ACHN (cell line): ENCODE results near the gene SLC47A2.
"Not testable (repeated sequence)": the region's sequence is repeated elsewhere in the genome, so short reads cannot be mapped to it uniquely, and the experiment has no call there.

ENCODE experiments used
- DNase-seq: peaks from one replicate; pipeline ENCODE4 v3.0.0-alpha.2; 2015
- in situ Hi-C: cut with HindIII; loops from 2 replicates; pipeline ENCODE4 v1.10.0; 2017; ENCODE audit warnings: low sequenced_read_pairs, low pct_ligation_motif_present, low pct_unique_long_range_greater_than_20kb

Gene SLC47A2

DNA sequence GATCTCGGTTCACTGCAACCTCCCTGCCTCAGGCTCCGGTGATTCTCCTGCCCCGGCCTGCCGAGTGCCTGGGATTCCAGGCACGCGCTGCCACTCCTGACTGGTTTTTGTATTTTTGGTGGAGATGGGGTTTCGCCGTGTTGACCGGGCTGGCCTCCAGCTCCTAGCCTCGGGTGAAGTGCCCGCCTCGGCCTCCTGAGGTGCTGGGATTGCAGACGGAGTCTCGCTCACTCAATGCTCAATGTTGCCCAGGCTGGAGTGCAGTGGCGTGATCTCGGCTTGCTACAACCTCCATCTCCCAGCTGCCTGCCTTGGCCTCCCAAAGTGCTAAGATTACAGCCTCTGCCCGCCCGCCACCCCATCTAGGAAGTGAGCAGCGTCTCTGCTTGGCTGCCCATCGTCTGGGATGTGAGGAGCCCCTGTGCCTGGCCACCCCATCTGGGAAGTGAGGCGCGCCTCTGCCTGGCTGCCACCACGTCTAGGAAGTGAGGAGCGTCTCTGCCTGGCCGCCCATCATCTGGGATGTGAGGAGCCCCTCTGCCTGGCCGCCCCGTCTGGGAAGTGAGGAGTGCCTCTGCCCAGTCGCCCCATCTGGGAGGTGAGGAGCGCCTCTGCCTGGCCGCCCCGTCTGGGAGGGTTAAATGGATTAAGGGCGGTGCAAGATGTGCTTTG is 31.3 kb downstream of the SLC47A2 start:
- in situ Hi-C loops, DNase-seq: not testable (repeated sequence)

DNA sequence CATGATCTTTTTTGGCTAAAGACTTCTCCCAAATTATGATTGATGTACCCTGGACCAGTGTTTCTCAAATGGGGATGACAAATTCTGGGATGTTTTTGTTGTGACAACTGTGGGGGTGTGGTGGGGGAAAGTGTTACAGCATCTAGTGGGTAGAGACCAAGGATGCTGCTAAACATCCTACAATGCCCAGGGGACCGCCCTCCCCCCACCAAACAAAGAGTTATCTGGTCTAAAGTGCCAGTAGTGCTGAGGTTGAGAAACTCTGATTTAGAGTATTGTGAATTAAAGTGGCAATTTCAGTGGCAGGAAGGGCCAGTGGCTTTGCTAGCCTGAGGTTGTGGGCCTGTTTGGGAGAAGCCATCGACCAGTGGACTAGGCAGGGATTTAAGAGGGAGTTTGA is 33.3 kb downstream of the SLC47A2 start:
- DNase-seq, result no peak
- in situ Hi-C loops, result no loop called here

DNA sequence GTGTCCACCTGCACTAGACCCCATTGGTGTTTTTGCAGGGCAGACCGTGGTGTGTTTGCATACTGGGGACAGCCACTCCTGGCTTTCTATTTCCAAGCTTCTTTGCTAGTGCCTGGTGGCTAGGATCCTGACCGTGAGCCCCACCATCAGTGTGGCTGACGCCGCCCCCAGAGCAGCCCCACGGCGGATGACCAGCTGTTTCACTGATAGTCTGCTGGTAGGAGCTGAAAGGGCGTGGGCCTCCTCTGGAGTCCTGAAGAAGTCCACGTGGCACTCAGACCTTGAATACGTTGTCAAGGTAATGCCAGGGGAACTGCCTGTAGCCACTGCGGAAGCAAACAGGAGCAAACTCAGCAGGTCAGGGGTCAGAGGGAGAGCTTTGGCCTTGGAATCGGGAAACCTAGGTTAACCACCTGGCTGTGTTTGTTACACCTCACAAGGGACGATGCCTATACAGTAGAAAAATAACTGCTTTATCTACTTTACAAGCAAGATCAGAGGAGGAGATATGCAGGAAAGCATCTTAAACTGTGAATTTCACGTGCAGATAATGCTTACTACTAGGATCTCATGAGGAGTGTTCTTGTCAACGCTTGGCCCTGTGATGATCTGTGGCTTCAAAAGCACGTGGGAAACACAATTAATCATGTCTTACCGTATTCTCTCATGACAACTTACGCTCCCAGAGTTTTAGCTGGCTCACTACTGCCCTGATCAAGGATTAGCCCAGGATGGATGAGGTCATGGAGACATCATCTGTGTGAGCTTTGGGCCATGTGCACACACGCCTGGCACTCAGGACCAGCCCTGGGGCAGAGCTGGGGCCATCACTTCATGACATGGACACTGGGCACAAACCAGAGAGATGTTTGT is 37.6 kb downstream of the SLC47A2 start:
- in situ Hi-C loops, result no loop called here

DNA sequence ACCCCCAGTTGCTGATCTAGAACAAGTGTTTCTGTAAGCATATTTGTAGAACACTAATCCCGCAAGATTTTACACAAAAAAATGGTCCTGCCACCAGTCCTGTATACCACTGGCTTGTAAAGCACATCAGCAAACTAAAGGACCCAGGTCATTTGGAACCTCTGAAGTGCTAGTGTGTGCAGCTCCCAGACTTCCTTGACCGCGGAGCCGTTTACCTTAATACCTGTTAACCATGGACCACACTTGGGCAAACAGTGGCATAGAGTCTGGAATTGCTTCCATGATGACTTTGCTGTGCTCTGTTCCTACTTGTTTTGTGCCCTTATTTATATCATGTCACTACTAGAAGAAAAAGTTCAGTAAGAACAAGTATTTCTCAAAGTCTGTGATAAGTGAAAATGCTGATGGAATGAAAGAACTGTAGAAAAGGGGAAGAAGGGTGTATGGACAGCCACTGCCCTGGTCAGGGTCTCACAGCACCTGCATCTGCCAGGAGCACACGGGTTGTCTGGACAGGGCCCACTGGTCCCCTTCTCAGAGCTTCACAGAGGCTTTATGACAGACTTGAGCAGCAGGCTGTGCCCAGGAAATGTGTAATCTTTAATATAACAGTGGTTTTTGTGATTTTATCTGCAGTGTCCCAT is 38.5 kb downstream of the SLC47A2 start:
- in situ Hi-C loops, result no loop called here
- DNase-seq, result no peak

More for the DNA sequence above, 37.6 kb downstream of the SLC47A2 start:
- DNase-seq, result no peak

DNA sequence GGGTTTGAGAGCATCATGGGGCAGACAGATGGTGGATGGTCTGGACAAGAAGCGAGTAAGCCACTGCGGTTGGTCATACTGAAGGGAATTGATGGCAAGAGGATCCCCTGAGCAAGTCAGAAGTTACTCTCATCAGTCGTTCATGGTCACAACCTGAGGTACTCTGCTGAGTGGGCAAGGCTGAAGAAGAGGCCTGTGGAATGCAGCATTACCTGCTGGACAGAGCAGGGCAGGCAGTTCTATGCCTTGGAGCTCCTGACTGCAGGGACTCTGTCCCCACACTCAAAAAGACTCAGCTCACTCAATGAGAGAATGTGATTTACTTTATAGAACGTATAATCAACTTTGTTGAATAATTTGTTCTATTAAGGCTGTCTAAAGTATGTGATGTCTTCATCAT is 39.5 kb downstream of the SLC47A2 start:
- in situ Hi-C loops, result no loop called here
- DNase-seq, result no peak

DNA sequence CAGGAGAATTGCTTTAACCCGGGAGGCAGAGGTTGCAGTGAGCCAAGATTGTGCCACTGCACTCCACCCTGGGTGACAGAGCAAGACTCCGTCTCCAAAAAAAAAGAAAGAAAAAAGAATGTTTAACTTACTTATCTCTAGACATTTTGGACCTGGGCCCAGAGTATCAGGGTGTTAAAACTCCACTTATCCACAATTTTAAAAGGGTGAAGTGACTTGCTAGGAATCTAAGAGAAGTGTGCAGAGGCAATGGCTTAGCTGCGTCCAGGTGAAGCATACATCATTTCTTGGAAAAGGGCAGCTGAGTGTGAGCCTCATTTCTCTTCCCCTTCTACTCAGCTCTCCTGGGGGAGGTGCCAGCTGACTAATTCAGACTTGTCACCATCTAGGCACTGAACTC is 42.8 kb downstream of the SLC47A2 start:
- in situ Hi-C loops, result no loop called here
- no peak for DNase-seq

DNA sequence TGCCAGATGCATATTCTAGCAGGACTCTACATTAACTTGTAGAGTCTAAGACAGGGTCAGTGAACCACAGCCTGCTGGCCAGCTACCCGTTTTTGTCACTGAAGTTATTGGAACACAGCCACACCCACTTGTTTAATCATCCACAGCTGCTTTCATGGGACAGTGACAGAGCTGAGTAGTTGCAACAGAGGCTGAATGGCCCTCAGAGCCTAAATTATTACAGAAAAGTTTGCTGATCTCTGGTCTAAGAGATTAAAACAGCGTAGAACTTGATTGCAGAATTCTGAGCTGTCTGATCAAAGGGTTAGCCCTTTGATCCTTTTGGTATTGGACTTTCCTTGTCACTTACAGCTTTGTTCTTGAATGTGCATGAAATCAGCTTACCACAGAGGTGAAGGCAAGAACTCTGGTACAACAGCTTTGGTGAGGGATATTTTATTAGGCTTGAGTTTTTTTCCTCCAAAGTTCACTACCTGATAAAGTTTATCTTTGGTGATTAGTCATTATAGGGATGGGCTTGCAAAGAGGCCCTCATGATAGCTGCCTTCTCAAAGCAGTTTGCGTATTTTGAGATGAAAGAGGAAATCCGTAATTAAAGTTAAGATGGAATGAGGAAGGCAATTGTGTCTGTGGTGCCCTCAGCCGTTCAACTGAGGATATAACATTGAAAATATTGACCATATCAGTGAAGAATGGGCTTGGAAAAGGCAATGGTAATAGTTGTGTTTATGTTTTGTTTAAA is 44.2 kb downstream of the SLC47A2 start:
- in situ Hi-C loops, result no loop called here
- no peak for DNase-seq

DNA sequence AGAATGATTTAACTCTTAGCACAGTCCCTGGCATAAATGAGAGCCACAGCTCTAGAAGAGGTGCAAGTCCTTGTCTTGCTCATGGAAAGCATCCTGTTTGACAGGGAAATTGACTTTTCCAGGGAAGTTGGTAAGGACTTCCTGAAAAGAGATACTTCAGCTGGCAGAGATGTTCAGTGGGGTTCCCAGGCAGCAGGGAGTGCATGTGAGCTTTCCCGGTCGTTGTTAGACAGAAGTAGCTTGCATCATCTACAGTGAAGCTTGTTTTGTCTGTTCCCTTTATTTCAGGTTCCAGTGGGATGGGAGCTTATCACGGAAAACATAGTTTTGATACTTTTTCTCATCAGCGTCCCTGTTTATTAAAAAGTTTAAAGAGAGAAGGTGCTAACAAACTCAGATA is 45.0 kb downstream of the SLC47A2 start:
- in situ Hi-C loops, result no loop called here

DNA sequence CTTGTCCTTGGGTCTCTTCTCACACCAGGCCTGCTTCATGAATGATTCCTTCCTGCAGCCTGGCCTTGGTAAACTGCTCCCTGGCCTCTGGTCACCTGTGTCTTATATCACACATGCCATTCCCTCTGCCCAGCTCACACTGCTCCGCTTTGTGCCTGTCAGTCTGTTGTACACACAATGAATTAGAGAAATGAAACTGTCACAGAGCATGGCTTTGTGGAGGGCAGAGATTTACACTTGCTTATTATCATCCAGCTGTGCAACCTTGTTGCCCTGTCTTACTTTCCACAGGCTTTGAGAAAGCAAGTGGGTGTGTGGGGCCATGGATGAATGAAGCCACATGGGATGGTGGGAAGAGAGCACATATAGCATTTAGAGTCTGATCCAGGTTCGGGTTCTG is 45.5 kb downstream of the SLC47A2 start:
- in situ Hi-C loops, result no loop called here
- no peak for DNase-seq

More for the DNA sequence above, 45.0 kb downstream of the SLC47A2 start:
- DNase-seq, result no peak

DNA sequence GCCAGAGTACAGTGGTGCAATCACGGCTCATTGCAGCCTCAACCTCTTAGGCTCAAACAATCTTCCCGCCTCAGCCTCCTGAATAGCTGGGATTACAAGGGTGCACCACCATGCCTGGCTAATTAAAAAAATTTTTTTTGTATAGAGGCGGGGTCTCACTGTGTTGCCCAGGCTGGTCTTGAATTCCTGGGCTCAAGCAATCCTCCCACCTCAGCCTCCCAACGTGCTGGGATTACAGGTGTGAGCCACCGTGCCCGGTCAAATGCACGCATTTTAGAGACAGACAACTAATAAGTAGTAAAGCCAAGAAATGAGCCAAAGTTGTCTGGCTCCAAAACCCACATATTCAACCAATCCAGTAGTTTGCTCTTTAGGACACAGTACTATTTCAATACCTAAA is 46.7 kb downstream of the SLC47A2 start:
- in situ Hi-C loops, DNase-seq: not testable (repeated sequence)

DNA sequence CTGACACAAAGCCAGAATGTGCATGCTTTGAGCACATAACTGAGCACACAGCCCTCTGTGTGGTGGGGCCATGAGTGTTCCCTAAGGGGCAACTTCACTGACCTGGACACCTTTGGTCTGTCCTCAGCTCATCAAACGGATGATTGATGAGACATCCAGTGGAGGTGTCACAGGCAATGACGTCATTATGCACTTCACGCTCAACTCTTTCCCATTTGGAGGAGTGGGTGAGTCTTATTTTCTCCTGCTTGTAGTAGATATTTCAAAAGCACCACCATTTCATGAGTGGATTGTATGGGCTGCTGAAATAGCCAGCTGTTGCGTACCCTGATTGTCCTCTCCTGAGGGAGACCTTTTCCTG is 51.6 kb downstream of the SLC47A2 start:
- DNase-seq, result no peak
- in situ Hi-C loops, result no loop called here

DNA sequence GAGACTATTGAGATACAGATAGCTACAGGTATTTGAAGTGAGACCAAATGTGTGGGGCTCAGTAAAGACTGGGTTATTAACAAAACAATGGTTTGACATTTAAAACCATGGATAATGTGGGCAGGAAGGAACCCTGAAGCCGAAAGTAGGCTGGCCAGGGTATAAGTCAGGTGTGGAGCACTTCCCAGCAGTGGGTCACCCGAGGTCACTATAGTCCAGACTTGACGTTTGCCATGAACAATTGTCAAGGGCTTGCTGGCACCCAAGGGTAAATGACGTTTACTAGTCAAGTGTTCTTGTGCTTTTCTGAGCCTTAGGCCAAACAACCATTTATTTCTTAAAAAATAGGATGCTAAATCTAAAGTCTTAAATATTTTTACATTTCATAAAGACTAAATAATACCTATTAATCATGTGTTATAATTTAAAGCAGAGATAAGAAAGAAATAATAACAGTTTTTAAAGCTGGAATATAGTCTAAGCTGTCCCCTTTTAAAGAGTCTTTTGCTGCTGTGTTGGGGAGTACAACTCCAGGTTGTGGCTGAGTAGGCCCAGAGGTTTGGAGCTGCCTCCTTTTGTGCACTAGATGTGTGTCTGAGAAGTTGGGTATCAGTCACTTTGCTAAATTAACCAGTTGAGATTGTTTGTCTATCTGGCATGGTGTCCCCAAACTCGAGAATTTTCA is 52.1 kb downstream of the SLC47A2 start:
- DNase-seq, result no peak
- in situ Hi-C loops, result no loop called here

DNA sequence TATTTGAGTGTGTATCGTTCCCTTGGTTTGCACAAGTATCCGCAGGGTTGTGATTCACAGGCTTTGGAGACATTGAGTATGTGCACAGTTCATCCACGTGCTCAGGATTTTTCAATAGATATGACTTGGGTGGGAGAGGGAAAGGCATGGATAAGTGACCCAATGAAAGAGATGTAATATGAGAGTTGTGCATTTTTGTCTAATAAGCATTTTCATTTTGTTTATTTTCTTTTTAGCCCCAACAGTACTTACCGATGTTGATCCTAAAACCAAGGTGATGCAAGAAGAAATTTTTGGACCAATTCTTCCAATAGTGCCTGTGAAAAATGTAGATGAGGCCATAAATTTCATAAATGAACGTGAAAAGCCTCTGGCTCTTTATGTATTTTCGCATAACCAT is 53.3 kb downstream of the SLC47A2 start:
- in situ Hi-C loops, result no loop called here
- no peak for DNase-seq

DNA sequence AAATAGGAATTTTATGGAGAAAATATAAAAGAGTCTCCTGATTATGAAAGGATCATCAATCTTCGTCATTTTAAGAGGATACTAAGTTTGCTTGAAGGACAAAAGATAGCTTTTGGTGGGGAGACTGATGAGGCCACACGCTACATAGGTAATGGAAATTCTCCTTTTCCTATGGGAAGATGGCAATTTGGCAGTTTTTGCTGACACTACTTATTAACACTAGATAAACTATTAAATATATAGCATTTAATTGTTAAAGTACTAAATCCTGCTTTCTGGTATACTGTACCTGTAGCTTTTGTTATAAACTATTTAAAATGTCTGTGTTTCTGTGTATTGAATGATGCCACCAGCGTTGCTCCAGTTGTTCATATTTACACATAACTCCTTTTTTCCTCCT is 55.3 kb downstream of the SLC47A2 start:
- in situ Hi-C loops, result no loop called here
- no peak for DNase-seq

DNA sequence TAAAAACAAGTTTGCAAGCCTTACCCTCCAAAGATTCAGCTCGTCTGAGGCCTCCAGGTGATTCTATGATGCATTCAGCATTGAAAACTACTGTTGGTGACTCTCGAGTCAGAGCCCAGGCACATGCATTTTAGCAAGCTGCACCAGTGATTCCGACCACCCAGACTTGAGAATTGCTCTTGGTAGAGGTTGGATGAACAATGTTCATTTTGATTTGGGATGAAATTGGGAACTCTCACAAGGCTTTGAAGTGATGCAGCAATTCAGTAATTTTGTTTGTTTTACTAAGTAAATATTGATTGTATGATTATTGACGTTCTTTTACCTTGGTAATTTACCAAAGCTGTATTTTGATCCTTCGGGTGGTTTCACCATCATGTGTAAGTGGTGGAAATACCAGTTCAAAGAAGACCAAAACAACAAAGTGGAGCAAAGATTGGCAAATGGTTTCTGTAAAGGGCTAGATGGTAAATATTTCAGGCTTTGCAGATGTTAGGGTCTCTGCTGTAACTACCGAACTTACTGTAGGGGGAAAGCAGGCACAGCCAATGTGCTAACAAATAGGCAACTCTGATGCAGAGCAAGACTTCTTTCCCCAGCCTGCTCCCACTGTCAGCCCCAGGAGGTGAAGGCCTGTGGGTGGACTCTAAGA is 56.0 kb downstream of the SLC47A2 start:
- no peak for DNase-seq
- in situ Hi-C loops, result no loop called here

DNA sequence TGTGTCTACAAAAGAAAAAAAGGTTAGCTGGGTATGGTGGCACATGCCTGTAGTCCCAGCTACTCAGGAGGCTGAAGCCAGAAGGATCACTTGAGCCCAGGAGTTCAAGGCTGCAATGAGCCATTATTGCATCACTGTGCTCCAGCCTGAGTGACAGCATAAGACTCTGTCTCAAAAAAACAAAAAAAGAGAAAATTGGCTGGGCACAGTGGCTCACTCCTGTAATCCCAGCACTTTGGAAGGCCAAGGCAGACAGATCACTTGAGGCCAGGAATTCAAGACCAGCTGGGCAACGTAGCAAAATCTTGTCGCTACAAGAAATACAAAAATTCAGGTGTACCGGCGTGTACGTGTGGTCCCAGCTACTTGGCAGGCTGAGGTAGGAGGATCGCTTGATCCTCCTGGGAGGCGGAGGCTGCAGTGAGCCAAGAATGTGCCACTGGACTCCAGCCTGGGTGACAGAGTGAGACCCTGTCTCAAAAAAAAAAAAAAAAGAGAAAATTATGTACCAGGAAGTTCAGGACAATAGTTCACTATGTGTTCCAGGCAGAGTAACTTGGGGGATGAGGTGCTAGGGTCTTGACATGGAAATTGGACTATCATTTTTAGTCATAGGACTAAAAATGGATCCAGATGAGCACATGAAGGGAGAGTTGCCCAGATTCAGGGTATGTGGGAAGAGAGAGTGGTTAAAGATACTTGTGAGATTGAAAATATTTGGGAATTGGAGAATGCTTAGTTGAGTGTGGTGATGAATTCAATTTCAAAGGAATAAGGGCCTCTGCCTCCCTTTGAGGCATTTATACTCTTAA is 56.8 kb downstream of the SLC47A2 start:
- in situ Hi-C loops, result no loop called here
- no peak for DNase-seq

DNA sequence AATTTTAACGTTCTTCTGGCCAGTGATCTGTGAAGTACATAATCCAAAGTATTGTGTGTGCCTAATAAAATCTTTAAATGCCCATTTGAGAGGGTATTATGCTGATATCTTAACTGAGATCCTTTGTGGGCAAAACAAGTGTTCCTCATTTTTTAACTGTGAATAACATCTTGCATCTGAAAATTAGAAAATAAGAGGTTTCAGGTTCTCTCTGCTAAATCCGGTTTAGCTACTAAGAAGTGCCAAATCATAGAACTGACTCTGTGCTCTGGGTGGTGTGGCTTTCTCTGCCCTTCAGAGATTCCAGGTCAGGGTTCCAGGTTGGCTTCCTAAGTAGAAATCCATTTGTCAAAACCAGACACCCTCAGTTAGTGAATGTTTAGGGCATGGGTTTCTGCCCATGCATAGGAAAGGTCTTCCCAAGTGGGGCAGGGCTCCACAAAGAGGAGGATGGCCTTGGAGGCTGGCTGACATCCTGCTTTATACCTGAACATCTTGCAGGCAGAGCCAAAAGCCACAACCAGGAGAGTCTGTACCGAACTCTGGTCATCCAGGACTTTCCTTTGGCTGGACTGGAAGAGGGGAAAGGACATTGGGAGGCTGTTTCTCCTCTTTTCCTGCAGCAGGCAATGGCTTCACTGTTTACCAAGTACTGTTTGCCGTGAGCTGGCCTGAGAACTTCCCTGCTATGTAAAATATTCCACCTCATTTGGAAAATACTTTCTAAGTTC is 59.4 kb downstream of the SLC47A2 start:
- DNase-seq, result no peak
- in situ Hi-C loops, result no loop called here
